MM.1S (cell line): Measurements from ENCODE around the gene MYBPC2.

Source experiments
- DNase-seq: peaks from one replicate; pipeline ENCODE4 v3.0.0-alpha.2; 2015
- H2AFZ ChIP-seq: fragments of 300-600 bp; sonication (generic); 2 replicates; pipeline ENCODE4 v1.6.0; 2016; ENCODE audit warnings: antibody characterized with exemption, low read length
- H3F3A ChIP-seq: fragments of 300-600 bp; sonication (generic); 2 replicates; pipeline ENCODE4 v1.6.1; 2016; ENCODE audit warnings: mild to moderate bottlenecking, antibody characterized with exemption, low read length, moderate library complexity, mixed read lengths; ENCODE audit not compliant: insufficient read depth
- H3K27ac ChIP-seq: fragments of 300-600 bp; sonication (generic); 2 replicates; pipeline ENCODE4 v1.5.1; 2016; ENCODE audit warnings: mild to moderate bottlenecking, low read length
- H3K27me3 ChIP-seq: fragments of 300-600 bp; sonication (generic); replicated peaks from 2 replicates; pipeline ENCODE4 v1.6.0; 2016; ENCODE audit warnings: low read length; ENCODE audit not compliant: insufficient read depth
- H3K36me3 ChIP-seq: fragments of 300-600 bp; sonication (generic); replicated peaks from 2 replicates; pipeline ENCODE4 v1.6.1; 2016; ENCODE audit warnings: mild to moderate bottlenecking, low read length, mixed read lengths; ENCODE audit not compliant: insufficient read depth
- H3K4me1 ChIP-seq: fragments of 300-600 bp; sonication (generic); 2 replicates; pipeline ENCODE4 v1.6.1; 2016; ENCODE audit warnings: low read length, mixed read lengths
- H3K4me2 ChIP-seq: fragments of 300-600 bp; sonication (generic); 2 replicates; pipeline ENCODE4 v1.6.0; 2016; ENCODE audit warnings: low read depth, low read length
- H3K4me3 ChIP-seq: fragments of 300-600 bp; sonication (generic); 2 replicates; pipeline ENCODE4 v1.5.1; 2016; ENCODE audit warnings: low read length, mixed read lengths
- H3K79me2 ChIP-seq: fragments of 300-600 bp; sonication (generic); 2 replicates; pipeline ENCODE4 v1.6.1; 2016; ENCODE audit warnings: mixed run types, low read length, mixed read lengths
- H3K9ac ChIP-seq: fragments of 300-600 bp; sonication (generic); 2 replicates; pipeline ENCODE4 v1.6.1; 2016; ENCODE audit warnings: low read length, mixed read lengths
- H3K9me2 ChIP-seq: fragments of 300-600 bp; sonication (generic); replicated peaks from 2 replicates; pipeline ENCODE4 v1.6.1; 2016; ENCODE audit warnings: mild to moderate bottlenecking, low read length, mixed read lengths; ENCODE audit not compliant: insufficient read depth
- H3K9me3 ChIP-seq: fragments of 300-600 bp; sonication (generic); replicated peaks from 2 replicates; pipeline ENCODE4 v1.6.1; 2016; ENCODE audit warnings: mild to moderate bottlenecking, low read length, mixed read lengths; ENCODE audit not compliant: insufficient read depth
- H4K20me1 ChIP-seq: fragments of 300-600 bp; sonication (generic); 2 replicates; pipeline ENCODE4 v1.6.1; 2016; ENCODE audit warnings: mild to moderate bottlenecking, low read length, moderate library complexity, mixed read lengths; ENCODE audit not compliant: insufficient read depth
- EZH2 ChIP-seq: fragments of 300-600 bp; sonication (generic); optimal IDR thresholded peaks from 2 replicates; pipeline ENCODE3; 2017; ENCODE audit warnings: low read depth, mild to moderate bottlenecking, antibody characterized with exemption, low read length, mixed read lengths
- EZH2phosphoT487 ChIP-seq: fragments of 300-600 bp; sonication (generic); IDR thresholded peaks from 2 replicates; pipeline ENCODE4 v1.6.1; 2018; ENCODE audit warnings: antibody characterized with exemption, low read length
- TF ChIP-seq, protein P1 (sequence below): fragments of 300-600 bp; sonication (generic); IDR thresholded peaks from 2 replicates; pipeline ENCODE4 v1.5.1; 2016; ENCODE audit warnings: antibody characterized with exemption, low read length, mixed read lengths

The MYBPC2 gene

DNA sequence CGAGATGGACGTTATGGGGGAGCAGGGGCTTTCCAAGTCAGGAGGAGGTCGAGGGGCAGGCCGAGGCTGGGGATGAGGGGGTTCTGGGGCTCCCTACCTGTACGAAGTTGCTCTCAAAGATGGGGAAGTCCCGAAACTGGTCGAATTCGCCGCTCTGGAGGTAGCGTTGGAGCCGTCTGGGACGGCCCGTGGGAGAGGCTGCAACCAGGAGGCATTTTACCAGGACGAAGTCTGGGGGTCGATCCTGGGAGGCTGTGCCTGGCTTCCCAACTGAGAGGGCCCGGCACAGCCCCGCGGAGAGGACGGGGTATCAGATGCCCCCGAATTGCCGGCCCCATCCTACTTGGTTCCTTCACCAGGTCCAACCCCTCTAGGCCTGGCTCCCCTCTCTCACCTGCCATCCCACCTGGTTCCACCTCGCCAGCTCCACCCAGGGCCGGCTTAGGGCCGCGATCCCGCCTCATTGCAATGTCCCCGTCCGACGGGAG, 43.1 kb downstream of the MYBPC2 start:
- peaks cover 10% of the 10 kb centered on the region; the same call in 1 of the 2 replicates for H3K27me3 ChIP-seq
- H3K9ac ChIP-seq, result no peak overlapping the region
- no peaks in the 10 kb centered on the region for H3K36me3 ChIP-seq
- H3K9me2 ChIP-seq, result no peaks in the 10 kb centered on the region
- H3K4me3 ChIP-seq, result peak overlapping the region; percentile 85; the same call in 1 of the 2 replicates
- no peak overlapping the region for H3K27ac ChIP-seq
- TF ChIP-seq EZH2, result no peak
- TF ChIP-seq EZH2phosphoT487, result no peak
- TF ChIP-seq, protein P1, sequence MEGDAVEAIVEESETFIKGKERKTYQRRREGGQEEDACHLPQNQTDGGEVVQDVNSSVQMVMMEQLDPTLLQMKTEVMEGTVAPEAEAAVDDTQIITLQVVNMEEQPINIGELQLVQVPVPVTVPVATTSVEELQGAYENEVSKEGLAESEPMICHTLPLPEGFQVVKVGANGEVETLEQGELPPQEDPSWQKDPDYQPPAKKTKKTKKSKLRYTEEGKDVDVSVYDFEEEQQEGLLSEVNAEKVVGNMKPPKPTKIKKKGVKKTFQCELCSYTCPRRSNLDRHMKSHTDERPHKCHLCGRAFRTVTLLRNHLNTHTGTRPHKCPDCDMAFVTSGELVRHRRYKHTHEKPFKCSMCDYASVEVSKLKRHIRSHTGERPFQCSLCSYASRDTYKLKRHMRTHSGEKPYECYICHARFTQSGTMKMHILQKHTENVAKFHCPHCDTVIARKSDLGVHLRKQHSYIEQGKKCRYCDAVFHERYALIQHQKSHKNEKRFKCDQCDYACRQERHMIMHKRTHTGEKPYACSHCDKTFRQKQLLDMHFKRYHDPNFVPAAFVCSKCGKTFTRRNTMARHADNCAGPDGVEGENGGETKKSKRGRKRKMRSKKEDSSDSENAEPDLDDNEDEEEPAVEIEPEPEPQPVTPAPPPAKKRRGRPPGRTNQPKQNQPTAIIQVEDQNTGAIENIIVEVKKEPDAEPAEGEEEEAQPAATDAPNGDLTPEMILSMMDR, result no peak
- H2AFZ ChIP-seq, result peak overlapping the region; percentile 40; the same call in 1 of the 2 replicates
- no peaks in the 10 kb centered on the region for H3K9me3 ChIP-seq
- peaks cover 5% of the 10 kb centered on the region; the same call in 1 of the 2 replicates for H3F3A ChIP-seq
- no peak for DNase-seq
- no peaks in the 10 kb centered on the region for H3K4me1 ChIP-seq
- H4K20me1 ChIP-seq, result peaks cover 3% of the 10 kb centered on the region; the same call in 1 of the 2 replicates
- 0 out of 2 replicates have a peak overlapping the region, but pooled peaks have one; percentile 35 for H3K4me2 ChIP-seq
- peaks cover 31% of the 10 kb centered on the region for H3K79me2 ChIP-seq

DNA sequence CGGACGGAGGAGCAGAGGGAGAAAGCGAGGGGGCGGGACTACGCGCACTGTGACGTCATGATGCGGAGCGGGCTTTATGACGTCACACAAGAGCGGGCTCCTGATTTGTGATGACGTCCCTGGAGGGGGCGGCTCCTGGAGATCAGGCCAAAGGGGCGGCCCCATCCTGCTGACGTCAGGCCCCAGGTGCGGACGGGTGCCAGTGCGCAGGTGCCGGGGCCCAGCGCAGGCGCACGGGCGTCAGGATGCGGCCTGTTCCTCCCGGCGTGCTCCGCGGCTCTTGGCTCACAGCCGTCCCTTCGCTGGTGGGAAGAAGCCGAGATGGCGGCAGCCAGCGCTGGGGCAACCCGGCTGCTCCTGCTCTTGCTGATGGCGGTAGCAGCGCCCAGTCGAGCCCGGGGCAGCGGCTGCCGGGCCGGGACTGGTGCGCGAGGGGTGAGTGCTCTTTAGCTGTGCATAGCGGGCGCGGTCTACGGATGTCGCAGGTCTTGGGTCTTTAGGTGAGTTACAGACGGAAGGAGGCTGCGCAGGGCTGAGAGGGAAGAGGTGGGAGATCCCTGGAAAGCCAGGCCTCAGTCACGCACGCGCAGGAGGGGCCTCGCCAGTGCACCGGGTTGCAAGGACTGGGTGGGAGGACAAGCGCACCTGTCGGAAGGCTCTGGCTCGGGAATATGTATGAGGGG, 43.7 kb downstream of the MYBPC2 start, which contains the start of the genes EMC10 and GARIN5A:
Gene EMC10 (plus strand): TSS at position 284 of the 683 bp plus-strand sequence. CDS start 38 bp downstream, at position 322.
Gene GARIN5A (minus strand): TSS at position 625 of the 683 bp plus-strand sequence. CDS start 460 bp downstream, at position 165.
- Histone ChIP-seq H2AFZ (peak within 1 kb of the TSS; percentile 72), H3K27ac (peak within 1 kb of the TSS; percentile 78; the same call in 1 of the 2 replicates)

DNA sequence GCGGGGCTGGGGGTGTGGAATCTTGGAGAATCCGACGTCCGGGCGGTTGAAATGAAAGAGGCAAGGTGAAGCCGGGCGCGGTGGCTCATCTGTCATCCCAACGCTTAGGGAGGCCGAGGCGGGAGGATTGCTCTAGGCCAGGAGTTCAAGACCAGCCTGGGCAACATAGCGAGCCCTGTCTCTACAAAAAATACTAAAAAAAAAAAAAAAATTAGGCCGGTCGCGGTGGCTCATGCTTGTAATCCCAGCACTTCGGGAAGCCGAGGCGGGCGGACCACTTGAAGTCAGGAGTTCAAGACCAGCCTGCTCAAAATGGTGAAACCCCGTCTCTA, 44.2 kb downstream of the MYBPC2 start:
- Histone ChIP-seq H3F3A (peaks cover 5% of the 10 kb centered on the region; the same call in 1 of the 2 replicates), H3K79me2 (peaks cover 31% of the 10 kb centered on the region), H4K20me1 (peaks cover 3% of the 10 kb centered on the region; the same call in 1 of the 2 replicates), H3K27ac (peak overlapping the region; percentile 78; the same call in 1 of the 2 replicates), H3K4me2 (peak overlapping the region; percentile 43), H3K27me3 (peaks cover 6% of the 10 kb centered on the region; the same call in 1 of the 2 replicates), H3K36me3 (no peaks in the 10 kb centered on the region), H3K9me2 (no peaks in the 10 kb centered on the region), H2AFZ (peak overlapping the region; percentile 72; the same call in 1 of the 2 replicates), H3K9ac (peak overlapping the region; percentile 84), H3K4me3 (peak overlapping the region; percentile 85), H3K9me3 (no peaks in the 10 kb centered on the region), H3K4me1 (no peaks in the 10 kb centered on the region)
- TF ChIP-seq EZH2, result no peak
- TF ChIP-seq EZH2phosphoT487, result no peak
- TF ChIP-seq, protein P1, result no peak
- no peak for DNase-seq

More for the DNA sequence above, 43.7 kb downstream of the MYBPC2 start, which contains the start of the genes EMC10 and GARIN5A:
- Histone ChIP-seq H3F3A (peaks cover 5% of the 10 kb centered on the region; the same call in 1 of the 2 replicates), H3K4me3 (peak within 1 kb of the TSS; percentile 85), H3K9ac (peak within 1 kb of the TSS; percentile 84), H3K9me2 (no peaks in the 10 kb centered on the region), H3K27me3 (peaks cover 6% of the 10 kb centered on the region; the same call in 1 of the 2 replicates), H3K79me2 (peaks cover 31% of the 10 kb centered on the region), H4K20me1 (peaks cover 3% of the 10 kb centered on the region; the same call in 1 of the 2 replicates), H3K4me2 (peak within 1 kb of the TSS; percentile 43), H3K4me1 (no peaks in the 10 kb centered on the region), H3K36me3 (no peaks in the 10 kb centered on the region), H3K9me3 (no peaks in the 10 kb centered on the region)
- TF ChIP-seq EZH2, result no peak
- no peak for TF ChIP-seq EZH2phosphoT487
- TF ChIP-seq, protein P1, result no peak
- DNase-seq, result peak; percentile 96
